NB4 (cell line): ENCODE data around the gene CNPPD1.

ENCODE experiments used
- MYC ChIP-seq: IDR thresholded peaks from 2 replicates; pipeline ENCODE4 v1.6.1; 2011; ENCODE audit warnings: low read depth, low read length
- POLR2A ChIP-seq: IDR thresholded peaks from 2 replicates; pipeline ENCODE4 v1.6.1; 2011; ENCODE audit warnings: mild to moderate bottlenecking; ENCODE audit not compliant: insufficient read length; ENCODE audit errors: extremely low read depth
- TF ChIP-seq, protein P1 (sequence below): IDR thresholded peaks from one replicate; pipeline ENCODE4 v1.5.1; 2012; ENCODE audit warnings: low read depth, low read length
- TF ChIP-seq, protein P2 (sequence below): IDR thresholded peaks from 2 replicates; pipeline ENCODE4 v1.6.1; 2011; ENCODE audit warnings: low read depth, low read length

DNA sequence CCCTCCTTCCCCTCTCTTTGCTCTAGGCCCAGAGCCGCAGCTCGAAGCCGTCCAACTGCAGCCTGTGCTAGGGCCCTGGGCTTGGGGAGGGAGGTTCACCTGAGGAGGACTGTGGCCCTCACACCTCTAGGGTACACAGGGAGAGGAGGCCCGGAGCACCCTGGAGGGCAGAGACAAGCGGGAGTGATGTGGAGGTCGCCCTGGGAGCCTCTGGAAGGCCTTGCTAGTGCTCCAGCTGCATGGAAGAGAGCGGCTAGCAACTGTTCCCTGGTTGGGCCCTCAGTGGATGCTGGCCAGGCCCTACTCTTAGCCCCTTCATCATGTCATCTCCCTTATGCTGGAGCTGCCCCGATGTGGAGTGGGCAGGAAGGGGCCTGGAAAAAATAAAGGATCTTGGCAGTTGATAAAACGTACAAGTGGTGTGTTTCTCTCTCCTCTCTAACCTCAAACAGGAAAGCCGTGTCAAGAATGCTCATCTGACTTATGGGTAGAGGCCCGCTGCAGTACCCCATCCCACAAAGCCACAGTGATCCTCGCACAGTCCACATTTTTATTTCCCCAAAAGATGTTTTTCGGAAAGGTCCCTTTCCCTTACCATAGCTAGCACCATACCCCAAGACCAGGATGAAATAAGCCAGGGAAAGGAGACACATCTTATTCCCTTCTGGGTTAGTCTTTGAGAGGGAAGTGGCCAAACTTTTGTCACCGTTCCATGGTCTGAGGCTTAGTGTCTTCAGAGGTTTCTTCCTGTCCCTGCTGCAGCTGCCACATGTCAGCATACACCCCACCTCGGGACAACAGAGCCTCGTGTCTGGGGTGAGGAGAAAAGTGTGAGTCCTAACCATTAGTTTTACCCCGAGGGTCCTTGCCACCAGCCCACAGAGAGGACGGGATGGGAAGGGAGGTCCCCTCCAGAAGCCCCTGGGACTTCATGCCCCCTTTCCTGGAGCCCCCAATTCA, 32.8 kb upstream of the CNPPD1 start:
- TF ChIP-seq, protein P1, sequence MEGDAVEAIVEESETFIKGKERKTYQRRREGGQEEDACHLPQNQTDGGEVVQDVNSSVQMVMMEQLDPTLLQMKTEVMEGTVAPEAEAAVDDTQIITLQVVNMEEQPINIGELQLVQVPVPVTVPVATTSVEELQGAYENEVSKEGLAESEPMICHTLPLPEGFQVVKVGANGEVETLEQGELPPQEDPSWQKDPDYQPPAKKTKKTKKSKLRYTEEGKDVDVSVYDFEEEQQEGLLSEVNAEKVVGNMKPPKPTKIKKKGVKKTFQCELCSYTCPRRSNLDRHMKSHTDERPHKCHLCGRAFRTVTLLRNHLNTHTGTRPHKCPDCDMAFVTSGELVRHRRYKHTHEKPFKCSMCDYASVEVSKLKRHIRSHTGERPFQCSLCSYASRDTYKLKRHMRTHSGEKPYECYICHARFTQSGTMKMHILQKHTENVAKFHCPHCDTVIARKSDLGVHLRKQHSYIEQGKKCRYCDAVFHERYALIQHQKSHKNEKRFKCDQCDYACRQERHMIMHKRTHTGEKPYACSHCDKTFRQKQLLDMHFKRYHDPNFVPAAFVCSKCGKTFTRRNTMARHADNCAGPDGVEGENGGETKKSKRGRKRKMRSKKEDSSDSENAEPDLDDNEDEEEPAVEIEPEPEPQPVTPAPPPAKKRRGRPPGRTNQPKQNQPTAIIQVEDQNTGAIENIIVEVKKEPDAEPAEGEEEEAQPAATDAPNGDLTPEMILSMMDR: no peak
- TF ChIP-seq POLR2A (no peak), MYC (no peak)
- TF ChIP-seq, protein P2, sequence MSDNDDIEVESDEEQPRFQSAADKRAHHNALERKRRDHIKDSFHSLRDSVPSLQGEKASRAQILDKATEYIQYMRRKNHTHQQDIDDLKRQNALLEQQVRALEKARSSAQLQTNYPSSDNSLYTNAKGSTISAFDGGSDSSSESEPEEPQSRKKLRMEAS: no peak
